H7 (cell line): Measurements from ENCODE around the gene ZNF778. TPM values are rescaled to one million over a fixed set of nuclear protein-coding genes. Genes with fewer than 3 reads are reported as not detected.
"Not testable (repeated sequence)": the region's sequence is repeated elsewhere in the genome, so short reads cannot be mapped to it uniquely, and the experiment has no call there.

Source experiments
- DNase-seq: peaks from one replicate; pipeline ENCODE4 v3.0.0; 2012
- H3K27me3 ChIP-seq: 2 replicates; pipeline ENCODE4 v1.6.0; 2011; ENCODE audit warnings: mild to moderate bottlenecking, low read length; ENCODE audit not compliant: control insufficient read depth, insufficient read depth
- H3K36me3 ChIP-seq: replicated peaks from 2 replicates; pipeline ENCODE4 v1.5.1; 2011; ENCODE audit warnings: low read length; ENCODE audit not compliant: control insufficient read depth, insufficient read depth
- H3K4me3 ChIP-seq: 2 replicates; pipeline ENCODE4 v1.5.1; 2011; ENCODE audit warnings: low read depth, mild to moderate bottlenecking, control low read depth, low read length, moderate library complexity; ENCODE audit not compliant: insufficient read depth
- total RNA-seq: library from RNA; depleted of rRNA; stranded (reverse); fragments of >200 nt; shearing (Covaris generic); gene quantifications from 2 replicates; pipeline ENCODE4 v1.2.3, GENCODE V29; 2014

The ZNF778 gene
- total RNA-seq, 1 experiment from 2014 or later, result 12.3 TPM

GRCh38 chr16:89176147-89176690 is 41.3 kb upstream of the ZNF778 start:
- no peak for DNase-seq
- Histone ChIP-seq H3K4me3 (no peak overlapping the region), H3K27me3 (peaks cover 3% of the 10 kb centered on the region), H3K36me3 (no peaks in the 10 kb centered on the region)

- Histone ChIP-seq H3K36me3 (no peaks in the 10 kb centered on the region), H3K27me3 (peaks cover 3% of the 10 kb centered on the region), H3K4me3 (no peak overlapping the region)
- no peak for DNase-seq
These were observed 40.8 kb upstream of the ZNF778 start for GRCh38 chr16:89176717-89177116.

DNA sequence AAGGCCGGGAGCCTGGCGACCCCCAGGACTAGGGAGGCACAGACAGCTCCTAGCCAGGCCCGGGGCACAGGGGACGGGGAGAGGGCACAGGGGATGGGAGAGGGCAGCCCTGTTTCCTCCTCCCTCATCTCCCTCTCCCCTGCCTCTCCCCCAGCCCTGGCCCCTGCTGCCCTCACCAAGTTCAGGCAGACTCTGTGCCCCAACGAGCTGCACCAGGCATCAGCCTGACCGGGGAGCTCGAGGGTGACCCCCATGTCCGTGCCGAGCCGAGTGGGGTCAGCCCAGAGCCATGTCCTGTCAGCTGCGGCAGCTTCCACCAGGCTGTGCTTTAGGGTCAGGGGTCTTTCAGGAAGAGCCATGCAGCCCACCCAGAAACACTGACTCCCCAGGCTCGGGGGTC is 40.0 kb upstream of the ZNF778 start:
- H3K27me3 ChIP-seq, result peaks cover under 1% of the 10 kb centered on the region
- no peaks in the 10 kb centered on the region for H3K36me3 ChIP-seq
- no peak for DNase-seq
- H3K4me3 ChIP-seq, result no peak overlapping the region

- Histone ChIP-seq H3K36me3 (no peaks in the 10 kb centered on the region), H3K4me3 (no peak overlapping the region)
- DNase-seq, result no peak
These were observed 38.9 kb upstream of the ZNF778 start for GRCh38 chr16:89178453-89179147.

DNA sequence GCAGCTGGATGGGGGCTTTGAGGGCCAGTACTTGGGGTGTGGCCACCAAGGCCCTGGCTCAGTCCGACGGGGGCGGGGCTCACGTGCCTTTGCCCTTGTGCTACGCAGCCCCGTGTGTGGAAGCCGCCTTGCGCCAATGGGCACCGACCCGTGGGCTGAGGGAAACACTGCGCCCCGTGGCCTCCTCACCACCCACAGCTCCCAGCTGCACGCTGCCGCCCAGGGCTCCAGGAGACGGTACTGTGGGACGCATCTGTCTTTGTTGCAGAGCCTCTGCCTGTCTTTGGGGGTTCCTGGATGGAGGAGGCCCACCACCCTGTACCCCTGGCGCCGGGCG is 38.4 kb upstream of the ZNF778 start:
- Histone ChIP-seq H3K27me3 (no peaks in the 10 kb centered on the region), H3K36me3 (no peaks in the 10 kb centered on the region), H3K4me3 (no peak overlapping the region)
- DNase-seq, result no peak

More at GRCh38 chr16:89178453-89179147, 38.9 kb upstream of the ZNF778 start:
- no peaks in the 10 kb centered on the region for H3K27me3 ChIP-seq

- DNase-seq, result no peak
- H3K4me3 ChIP-seq, result no peak overlapping the region
These were observed 37.7 kb upstream of the ZNF778 start for GRCh38 chr16:89179656-89180315.

DNA sequence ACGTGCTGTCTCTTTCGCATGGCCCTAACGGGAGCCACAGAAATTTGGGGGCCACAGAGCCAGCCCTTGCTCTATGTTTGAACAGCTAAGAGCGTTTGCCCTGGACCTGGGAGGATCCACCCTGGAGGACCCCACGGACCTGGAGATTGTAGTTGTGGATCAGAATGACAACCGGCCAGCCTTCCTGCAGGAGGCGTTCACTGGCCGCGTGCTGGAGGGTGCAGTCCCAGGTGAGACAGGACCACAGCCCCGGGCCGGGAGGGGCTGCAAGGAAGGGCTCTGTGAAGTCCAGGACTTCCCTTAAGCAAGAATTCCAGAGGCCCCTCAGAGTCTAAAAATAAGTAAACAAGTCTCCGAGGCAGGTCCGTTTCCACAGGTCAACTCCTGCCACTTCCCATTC is 34.0 kb upstream of the ZNF778 start:
- H3K4me3 ChIP-seq, result no peak overlapping the region

More at GRCh38 chr16:89179656-89180315, 37.7 kb upstream of the ZNF778 start:
- H3K36me3 ChIP-seq, result no peaks in the 10 kb centered on the region
- H3K27me3 ChIP-seq, result no peaks in the 10 kb centered on the region

GRCh38 chr16:89183975-89184676 is 33.4 kb upstream of the ZNF778 start:
- DNase-seq, result no peak
- H3K4me3 ChIP-seq, result no peak overlapping the region
- no peaks in the 10 kb centered on the region for H3K27me3 ChIP-seq
- no peaks in the 10 kb centered on the region for H3K36me3 ChIP-seq

More for the DNA sequence above, 34.0 kb upstream of the ZNF778 start:
- H3K27me3 ChIP-seq, result no peaks in the 10 kb centered on the region
- H3K36me3 ChIP-seq, result no peaks in the 10 kb centered on the region
- DNase-seq, result no peak

DNA sequence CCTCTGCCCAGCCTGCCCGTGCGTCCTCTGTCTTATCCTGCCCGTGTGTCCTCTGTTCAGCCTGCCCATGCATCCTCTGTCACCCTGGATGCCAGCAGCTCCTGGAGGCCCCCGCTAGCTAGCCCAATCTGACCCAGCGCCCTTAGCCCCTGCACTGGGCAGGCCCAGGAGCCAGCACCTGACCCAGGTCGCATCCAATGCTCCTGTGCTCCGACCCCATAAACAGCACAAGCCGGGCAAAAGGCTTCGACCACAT is 32.9 kb upstream of the ZNF778 start:
- H3K27me3 ChIP-seq, result no peaks in the 10 kb centered on the region
- DNase-seq, result no peak
- H3K4me3 ChIP-seq, result no peak overlapping the region
- no peaks in the 10 kb centered on the region for H3K36me3 ChIP-seq

DNA sequence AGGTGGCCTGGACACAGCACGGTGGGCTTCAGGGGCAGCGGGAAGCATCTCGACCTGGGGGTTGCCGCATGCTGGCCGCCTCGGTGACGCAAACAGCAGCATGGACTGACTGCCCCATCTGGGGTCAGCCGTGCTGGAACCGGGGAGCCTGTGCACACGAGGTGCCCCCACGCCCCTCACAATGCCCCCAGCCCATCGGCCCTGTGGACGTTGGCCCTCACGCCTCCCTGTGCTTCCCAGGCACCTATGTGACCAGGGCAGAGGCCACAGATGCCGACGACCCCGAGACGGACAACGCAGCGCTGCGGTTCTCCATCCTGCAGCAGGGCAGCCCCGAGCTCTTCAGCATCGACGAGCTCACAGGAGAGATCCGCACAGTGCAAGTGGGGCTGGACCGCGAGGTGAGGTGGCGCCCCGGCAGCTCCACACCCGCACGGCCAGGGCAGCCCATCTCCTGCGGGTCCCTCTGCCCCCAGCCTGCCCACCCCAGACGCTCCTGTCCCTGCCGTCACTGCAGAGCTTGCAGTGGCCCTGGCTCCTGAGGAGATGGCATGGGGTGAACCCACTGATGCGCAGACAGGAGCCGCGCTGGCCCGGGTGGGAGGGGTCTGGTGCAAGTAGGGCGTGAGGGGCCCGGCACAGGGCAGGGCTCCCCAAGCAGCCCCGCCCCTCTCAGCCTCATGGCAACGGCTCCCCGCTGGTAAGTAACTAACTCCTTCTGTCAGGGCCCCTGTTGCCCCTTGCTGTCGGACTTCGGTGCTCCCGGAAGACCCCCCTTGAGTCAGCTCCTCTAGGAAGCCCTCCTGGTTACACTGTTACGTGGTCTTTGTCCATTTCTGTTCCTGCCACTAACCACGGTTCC is 32.3 kb upstream of the ZNF778 start:
- no peak for DNase-seq
- H3K36me3 ChIP-seq, result no peaks in the 10 kb centered on the region
- no peaks in the 10 kb centered on the region for H3K27me3 ChIP-seq
- no peak overlapping the region for H3K4me3 ChIP-seq

- not testable (repeated sequence) for H3K36me3 ChIP-seq, DNase-seq, H3K27me3 ChIP-seq, H3K4me3 ChIP-seq
These were observed 31.5 kb upstream of the ZNF778 start for GRCh38 chr16:89185887-89186592.

GRCh38 chr16:89186593-89187031 is 30.9 kb upstream of the ZNF778 start:
- H3K36me3 ChIP-seq, DNase-seq, H3K27me3 ChIP-seq, H3K4me3 ChIP-seq: not testable (repeated sequence)

GRCh38 chr16:89187032-89187769 is 30.3 kb upstream of the ZNF778 start:
- no peaks in the 10 kb centered on the region for H3K36me3 ChIP-seq

More at GRCh38 chr16:89187032-89187769, 30.3 kb upstream of the ZNF778 start:
- H3K4me3 ChIP-seq, result no peak overlapping the region
- peaks cover 10% of the 10 kb centered on the region; the same call in 1 of the 2 replicates for H3K27me3 ChIP-seq
- no peak for DNase-seq
